Activated CD8-positive, alpha-beta T cell treated with anti-CD3 and anti-CD28 coated beads for 36 hours (primary cell): ENCODE results near the gene CPSF4L. TPM values are rescaled to one million over a fixed set of nuclear protein-coding genes. Genes with fewer than 3 reads are reported as not detected.

Source experiments
- ATAC-seq: fragments of 200-7000 bp; cut with Tn5 transposase; one replicate; pipeline ENCODE4 v1.10.0; 2021; ENCODE audit warnings: mild to moderate bottlenecking, moderate library complexity
- CTCF ChIA-PET: fragments of 350-600 bp; sonication (Branson Sonifier 250); formaldehyde crosslinking; loops from one replicate; lab custom pipeline; 2021; ENCODE audit warnings: antibody characterized with exemption; lab: Charles Lee
- POLR2A ChIA-PET: fragments of 350-600 bp; sonication (Branson Sonifier 250); formaldehyde crosslinking; loops from one replicate; lab custom pipeline; 2021; ENCODE audit warnings: antibody characterized with exemption; lab: Charles Lee
- DNase-seq: peaks from one replicate; pipeline ENCODE4 v3.0.0-alpha.2; 2020
- H3K27ac Mint-ChIP-seq: one replicate; pipeline ENCODE4 v1.8.0; 2021; ENCODE audit warnings: mild to moderate bottlenecking, mixed read lengths
- H3K27me3 Mint-ChIP-seq: one replicate; pipeline ENCODE4 v1.8.0; 2021; ENCODE audit warnings: mixed read lengths
- H3K36me3 Mint-ChIP-seq: one replicate; pipeline ENCODE4 v1.8.0; 2021; ENCODE audit warnings: low read depth, mixed read lengths
- H3K4me1 Mint-ChIP-seq: one replicate; pipeline ENCODE4 v1.8.0; 2021; ENCODE audit warnings: low read depth, mixed read lengths
- H3K4me3 Mint-ChIP-seq: one replicate; pipeline ENCODE4 v1.8.0; 2021; ENCODE audit warnings: mild to moderate bottlenecking, moderate library complexity, mixed read lengths
- H3K9me3 Mint-ChIP-seq: one replicate; pipeline ENCODE4 v1.8.0; 2021; ENCODE audit warnings: mixed read lengths
- CTCF ChIP-seq: fragments of 200-600 bp; IDR thresholded peaks from one replicate; pipeline ENCODE4 v1.8.0; 2022; ENCODE audit warnings: antibody characterized with exemption, mild to moderate bottlenecking
- intact Hi-C: fragments of 100-400 bp; cut with micrococcal nuclease; formaldehyde crosslinking; loops from one replicate; pipeline ENCODE4 v1.10.0; 2022
- total RNA-seq, 2 experiments: library from RNA; stranded (reverse); gene quantifications; one replicate each; pipeline ENCODE4 v1.2.3, GENCODE V29; 2021

Gene CPSF4L
- total RNA-seq, 2 experiments from 2014 or later: not detected

GRCh38 chr17:73289549-73290254 lies 28.0 kb upstream of the CPSF4L start:
- no peak overlapping the region for H3K27ac Mint-ChIP-seq
- ATAC-seq: no peak
- no peak overlapping the region for H3K4me3 Mint-ChIP-seq
- H3K36me3 Mint-ChIP-seq: no peaks in the 10 kb centered on the region
- H3K27me3 Mint-ChIP-seq: peaks cover 4% of the 10 kb centered on the region
- ChIA-PET CTCF (interaction anchor here (1.8 kb wide), 1 partner anchor 33 kb away, joined by 6 read pairs; no protein-coding TSS in a partner anchor), POLR2A (no interaction called here)
- DNase-seq: no peak
- TF ChIP-seq CTCF: no peak
- H3K9me3 Mint-ChIP-seq: no peaks in the 10 kb centered on the region
- peaks cover 10% of the 10 kb centered on the region for H3K4me1 Mint-ChIP-seq
- intact Hi-C loops: no loop called here

- no peaks in the 10 kb centered on the region for H3K9me3 Mint-ChIP-seq
- H3K27ac Mint-ChIP-seq: no peak overlapping the region
- POLR2A ChIA-PET: no interaction called here
Observed at GRCh38 chr17:73288534-73289302, 27.0 kb upstream of the CPSF4L start.

GRCh38 chr17:73286863-73287296 lies 25.2 kb upstream of the CPSF4L start:
- Mint-ChIP-seq H3K27ac (no peak overlapping the region), H3K4me1 (peaks cover 10% of the 10 kb centered on the region), H3K4me3 (no peak overlapping the region), H3K36me3 (no peaks in the 10 kb centered on the region), H3K9me3 (no peaks in the 10 kb centered on the region), H3K27me3 (peaks cover 2% of the 10 kb centered on the region)
- DNase-seq (no peak), ATAC-seq (no peak)
- intact Hi-C loops: no loop called here
- TF ChIP-seq CTCF: no peak
- POLR2A ChIA-PET: no interaction called here
- CTCF ChIA-PET: no interaction called here

More at GRCh38 chr17:73288534-73289302, 27.0 kb upstream of the CPSF4L start:
- TF ChIP-seq CTCF: no peak
- no peak for DNase-seq
- Mint-ChIP-seq H3K4me3 (no peak overlapping the region), H3K27me3 (peaks cover 2% of the 10 kb centered on the region), H3K36me3 (no peaks in the 10 kb centered on the region), H3K4me1 (peaks cover 10% of the 10 kb centered on the region)
- intact Hi-C loops: no loop called here
- CTCF ChIA-PET: no interaction called here
- ATAC-seq: no peak

- DNase-seq: no peak
- POLR2A ChIA-PET: no interaction called here
- Mint-ChIP-seq H3K27ac (no peak overlapping the region), H3K36me3 (no peaks in the 10 kb centered on the region), H3K4me1 (peaks cover 8% of the 10 kb centered on the region), H3K9me3 (no peaks in the 10 kb centered on the region), H3K27me3 (peaks cover 2% of the 10 kb centered on the region), H3K4me3 (no peak overlapping the region)
- TF ChIP-seq CTCF: no peak
- intact Hi-C loops: no loop called here
- CTCF ChIA-PET: no interaction called here
- ATAC-seq: no peak
Observed at GRCh38 chr17:73285916-73286862, 24.5 kb upstream of the CPSF4L start.
